Stomach (tissue), 4 donors: ENCODE data around the gene PLAC1.

Source experiments
- CTCF ChIP-seq, 7 experiments: fragments of 450-650 bp in 4 of 7; fragments of 200-600 bp in 3 of 7; sonication (generic) in 3 of 7; IDR thresholded peaks; one replicate each; pipeline ENCODE4 v1.5.1; 2016 to 2019; ENCODE audit warnings: antibody characterized with exemption in 7 of 7, control low read depth in 2 of 7, mild to moderate bottlenecking in 1 of 7
- POLR2A ChIP-seq, 4 donors: fragments of 450-650 bp; IDR thresholded peaks; one replicate each; pipeline ENCODE4 v1.6.1; 2016; ENCODE audit warnings: antibody characterized with exemption in 4 of 4, control low read depth in 2 of 4, mild to moderate bottlenecking in 1 of 4, moderate library complexity in 1 of 4
- POLR2AphosphoS5 ChIP-seq, 3 donors: sonication (generic); formaldehyde crosslinking; IDR thresholded peaks; one replicate each; pipeline ENCODE4 v1.6.1; 2016; ENCODE audit warnings: antibody characterized with exemption in 3 of 3

GRCh38 chrX:134545510-134545909 is 112.8 kb downstream of the PLAC1 start:
- TF ChIP-seq POLR2A (IDR thresholded peaks at IDR 0.05) (no peak), CTCF (IDR thresholded peaks at IDR 0.05) (no peak), POLR2AphosphoS5 (IDR thresholded peaks at IDR 0.05) (no peak)
